Glomerular endothelial cell (primary cell): ENCODE measurements around the gene PITPNM1. TPM values are rescaled to one million over a fixed set of nuclear protein-coding genes. Genes with fewer than 3 reads are reported as not detected.

Experiments
- DNase-seq: peaks from one replicate; pipeline ENCODE4 v3.0.0-alpha.2; 2011; ENCODE audit warnings: low read depth, low spot score; ENCODE audit errors: extremely low read depth
- total RNA-seq: library from RNA; depleted of rRNA; stranded (reverse); fragments of >200 nt; gene quantifications from 2 replicates; pipeline ENCODE4 v1.2.3, GENCODE V29; 2015

PITPNM1 gene
- total RNA-seq, 1 donor from 2014 or later, result 18.7 TPM

- DNase-seq, result no peak
Observed at GRCh38 chr11:67504005-67504949, 886 bp downstream of the PITPNM1 start.

DNA sequence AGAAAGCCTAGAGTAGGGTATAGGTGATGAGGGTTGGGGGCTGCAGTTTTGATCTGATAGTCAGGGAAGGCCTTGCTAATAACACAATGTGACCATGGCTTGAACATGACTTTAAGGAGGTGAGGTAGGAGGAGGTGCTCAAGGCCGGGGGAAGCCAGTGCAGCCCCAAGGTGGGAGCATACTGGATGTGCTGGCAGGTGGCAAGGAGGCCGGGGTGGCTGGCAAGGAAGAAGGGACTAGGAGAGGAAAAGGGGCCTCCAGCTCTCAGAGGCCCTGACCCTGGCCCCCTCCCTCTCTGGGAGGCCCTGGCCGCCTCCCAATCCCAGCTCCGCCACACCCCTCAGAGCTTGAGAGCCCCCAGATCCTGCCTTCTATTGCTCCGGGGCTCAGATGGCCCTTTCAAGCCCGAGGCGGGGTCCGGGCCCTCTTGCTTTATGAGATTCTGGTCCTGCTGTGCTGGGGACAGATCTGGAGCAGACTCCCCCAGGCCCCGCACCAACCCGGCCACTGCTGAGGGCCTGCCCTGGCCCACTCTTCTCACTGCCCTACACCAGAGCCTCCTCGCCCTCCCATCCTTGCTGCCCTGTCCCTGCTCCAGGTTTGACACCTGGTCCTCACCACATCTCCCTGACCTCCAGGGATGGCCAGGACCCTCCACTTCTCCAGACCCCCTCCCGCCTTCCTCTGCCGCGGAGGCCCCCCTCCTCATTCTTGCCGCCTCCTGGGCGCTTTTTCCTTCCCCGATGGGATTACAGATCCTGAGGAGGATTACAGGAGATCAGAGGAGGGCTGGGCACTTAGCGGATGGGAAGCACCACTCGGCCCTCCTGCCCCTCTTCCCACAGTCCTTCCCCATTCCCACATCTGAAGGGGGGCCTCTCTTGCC lies 1.8 kb downstream of the PITPNM1 start:
- no peak for DNase-seq

DNA sequence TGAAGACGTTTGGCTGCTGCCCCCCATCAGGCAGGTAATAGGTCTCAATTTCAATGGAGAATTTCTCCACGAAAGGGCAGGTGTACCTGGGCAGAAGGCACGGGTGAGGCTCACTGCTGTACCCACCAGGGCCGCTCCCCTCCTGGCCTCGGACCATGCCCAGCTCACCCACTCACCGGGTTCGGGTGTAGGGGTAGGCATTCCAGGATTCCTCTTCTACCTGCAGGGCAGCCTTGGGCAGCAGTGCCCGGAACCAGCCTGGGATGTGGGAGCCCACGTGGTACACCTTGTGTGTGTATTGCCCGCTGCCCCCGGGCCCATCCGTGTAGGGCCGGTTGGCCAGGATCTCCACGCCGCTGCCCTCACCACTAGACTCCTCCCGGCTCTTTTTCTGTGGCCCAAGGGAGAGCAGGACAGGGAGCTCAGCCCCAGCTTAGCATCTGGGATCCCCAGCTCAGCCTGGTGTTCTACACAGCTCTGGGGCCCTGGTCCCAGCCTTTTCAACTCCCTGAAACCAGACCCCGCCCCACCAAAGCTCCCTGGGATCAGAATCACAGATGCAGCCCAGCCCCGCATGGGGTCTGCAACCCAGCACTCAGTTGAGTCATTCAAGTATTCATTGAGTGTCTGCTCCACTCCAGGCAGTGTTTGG lies 2.7 kb downstream of the PITPNM1 start:
- no peak for DNase-seq

DNA sequence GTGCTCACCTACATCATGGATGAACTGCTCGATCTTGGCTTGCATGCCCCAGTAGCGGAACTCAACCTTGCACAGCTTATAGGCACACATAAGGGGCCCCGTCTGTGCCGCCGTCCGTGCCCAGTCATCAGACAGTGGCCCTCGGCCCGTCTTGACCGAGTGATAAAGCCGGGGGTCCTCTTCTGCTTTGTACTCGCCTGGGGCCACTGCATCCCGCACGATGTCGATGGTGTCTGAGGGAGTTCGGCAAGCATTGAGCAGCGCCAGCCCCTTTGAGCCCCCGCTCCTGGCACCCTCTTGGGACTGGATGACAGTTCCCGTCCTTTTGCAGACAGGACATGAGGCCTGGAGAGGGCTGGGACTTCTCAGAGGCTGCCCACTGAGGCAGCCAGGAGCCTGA lies 3.3 kb downstream of the PITPNM1 start:
- no peak for DNase-seq

GRCh38 chr11:67500831-67501715 lies 4.1 kb downstream of the PITPNM1 start:
- DNase-seq, result no peak

DNA sequence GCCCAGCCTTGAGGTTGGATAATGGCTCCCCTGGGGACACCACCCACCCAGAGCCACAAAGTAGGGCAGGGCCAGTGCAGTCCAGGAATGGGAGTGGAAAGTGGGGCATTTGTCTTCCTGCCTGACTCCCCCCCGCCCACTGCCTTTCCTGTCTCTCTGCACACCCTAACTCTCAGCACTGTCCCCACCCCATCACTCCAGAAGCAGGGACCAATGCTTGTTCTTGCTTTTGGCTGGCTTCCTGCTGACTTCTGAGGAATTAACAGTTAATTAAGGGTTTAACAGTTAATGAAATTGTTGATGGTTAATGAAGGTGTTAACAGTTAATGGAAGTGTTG lies 4.7 kb downstream of the PITPNM1 start:
- no peak for DNase-seq

GRCh38 chr11:67499808-67500483 lies 5.2 kb downstream of the PITPNM1 start:
- DNase-seq, result no peak

DNA sequence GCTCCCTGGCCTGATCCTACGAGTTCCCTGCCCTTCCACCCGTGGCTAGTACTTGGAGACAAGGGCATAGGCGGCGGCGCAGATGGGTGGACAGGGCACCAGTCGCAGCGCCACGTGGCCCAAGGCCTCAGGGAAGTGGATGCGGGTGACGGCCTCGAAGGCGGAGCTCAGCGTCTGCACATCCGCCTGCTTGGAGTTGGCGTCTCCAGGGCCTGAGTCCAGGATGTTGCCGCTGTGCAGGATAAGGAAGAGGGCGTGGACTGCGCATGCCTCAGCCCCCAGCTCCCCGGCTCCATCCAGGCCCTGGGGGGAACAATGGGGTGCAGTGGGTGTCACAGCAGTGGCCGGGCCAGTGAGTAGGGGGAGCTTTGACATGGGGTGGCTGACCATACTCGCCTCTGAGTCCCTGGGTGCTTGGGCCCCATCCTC lies 6.6 kb downstream of the PITPNM1 start:
- no peak for DNase-seq

DNA sequence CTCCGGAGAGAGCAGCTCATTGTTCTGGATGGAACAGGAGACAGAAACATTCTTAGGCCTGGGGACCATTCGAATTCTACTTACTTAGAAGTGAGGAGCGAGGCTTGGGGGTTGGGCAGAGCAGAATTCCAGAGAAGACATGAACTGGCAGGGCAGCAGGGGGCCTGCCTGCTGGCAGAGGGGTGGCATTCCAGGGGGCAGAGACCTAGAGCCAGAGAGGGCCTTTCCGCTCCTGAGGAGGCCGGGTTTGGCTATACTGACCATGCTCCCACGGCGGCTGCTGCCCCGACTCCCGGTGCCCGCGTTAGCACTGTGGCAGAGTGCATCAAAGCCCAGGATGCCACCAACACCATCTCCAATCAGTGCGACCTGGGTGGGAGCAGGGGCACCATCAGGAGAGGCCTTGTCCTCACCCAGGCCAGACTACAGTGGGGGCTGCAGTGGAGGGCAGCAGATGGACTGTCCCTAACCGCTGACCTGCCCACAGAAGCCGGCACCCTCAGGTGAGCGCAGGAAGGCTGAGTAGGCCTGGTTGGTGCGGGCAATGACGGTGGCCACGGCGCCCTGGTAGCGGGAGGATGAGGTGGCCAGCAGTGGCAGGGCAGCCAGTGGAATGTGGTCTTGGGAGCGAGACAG lies 7.4 kb downstream of the PITPNM1 start:
- no peak for DNase-seq

GRCh38 chr11:67496113-67496512 lies 9.1 kb downstream of the PITPNM1 start:
- no peak for DNase-seq

DNA sequence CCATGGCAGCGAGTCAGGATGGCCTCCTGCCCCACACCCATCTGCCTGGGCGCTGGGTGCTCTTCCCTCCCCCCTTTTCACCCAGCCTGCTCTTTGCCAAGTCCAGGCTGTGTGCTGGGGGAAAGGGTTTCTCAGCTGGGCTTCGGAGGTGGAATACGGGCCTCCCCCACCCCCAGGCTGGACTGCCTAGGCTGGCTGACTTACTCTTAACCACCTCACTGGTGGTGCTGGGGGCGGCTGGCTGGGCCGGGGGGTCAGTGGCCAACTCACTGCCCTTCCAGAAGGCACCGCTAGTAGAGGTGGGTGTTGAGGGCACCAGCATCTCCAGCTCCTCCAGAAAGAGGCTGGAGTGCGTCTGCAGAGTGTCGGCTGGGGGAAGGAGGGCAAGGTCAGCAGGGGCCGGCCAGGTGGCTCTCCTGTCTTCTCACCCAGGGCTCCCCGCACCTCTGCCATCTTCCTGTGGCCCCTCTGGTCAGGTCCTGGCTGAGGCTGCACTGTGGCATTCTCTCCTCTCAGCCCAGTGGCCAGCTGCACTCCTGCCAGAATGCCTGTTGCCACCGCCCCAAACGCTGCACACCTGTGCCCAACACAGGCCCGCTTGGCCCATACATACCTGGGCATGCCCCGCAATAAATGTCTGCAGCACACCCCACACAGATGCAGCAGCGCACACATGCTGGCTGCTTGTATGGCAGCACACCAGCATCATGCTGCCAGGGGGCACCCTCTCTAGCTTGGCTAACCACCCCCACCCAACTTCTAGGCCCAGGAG lies 9.7 kb downstream of the PITPNM1 start:
- no peak for DNase-seq

GRCh38 chr11:67494371-67495233 lies 10.6 kb downstream of the PITPNM1 start:
- DNase-seq, result no peak

DNA sequence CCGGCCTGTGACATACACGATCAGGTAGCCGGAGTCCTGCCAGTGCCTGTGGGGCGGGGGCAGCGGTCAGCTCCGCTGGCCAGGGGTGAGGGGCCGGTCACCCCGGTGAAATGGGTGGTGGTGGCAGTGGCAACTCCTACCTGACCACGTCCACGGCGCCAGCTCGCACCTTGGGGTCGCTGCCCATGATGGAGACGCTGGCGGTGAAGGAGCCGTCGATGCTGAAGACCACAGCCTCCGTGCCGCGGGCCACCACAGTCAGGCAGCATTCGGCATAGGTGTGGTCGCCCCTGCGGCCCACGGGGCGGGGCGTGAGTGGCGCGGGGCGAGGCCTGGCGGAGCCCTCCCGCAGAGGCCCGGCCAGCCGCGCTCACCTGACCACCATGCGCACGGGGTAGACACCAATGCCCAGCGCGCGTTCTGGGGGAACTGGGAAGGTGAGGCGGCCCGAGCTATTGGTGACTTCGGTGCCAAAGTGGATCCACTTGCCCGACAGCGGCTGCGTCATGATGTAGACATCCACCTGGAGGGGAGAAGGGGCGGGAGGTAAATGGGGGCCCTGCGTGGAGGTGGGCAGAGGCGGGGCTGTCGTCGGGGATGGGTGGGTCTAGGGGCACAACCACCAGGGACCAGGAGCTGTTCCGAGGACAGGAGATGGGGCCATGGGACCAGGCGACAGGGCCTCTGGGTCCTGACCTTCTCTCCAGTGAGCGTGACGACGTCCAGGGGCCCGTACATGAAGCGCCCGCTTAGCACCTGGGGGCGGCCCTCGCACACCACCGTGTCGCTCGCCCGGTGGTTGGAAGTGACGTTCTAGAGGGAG lies 11.4 kb downstream of the PITPNM1 start:
- DNase-seq, result no peak

GRCh38 chr11:67492801-67493547 lies 12.2 kb downstream of the PITPNM1 start:
- no peak for DNase-seq

DNA sequence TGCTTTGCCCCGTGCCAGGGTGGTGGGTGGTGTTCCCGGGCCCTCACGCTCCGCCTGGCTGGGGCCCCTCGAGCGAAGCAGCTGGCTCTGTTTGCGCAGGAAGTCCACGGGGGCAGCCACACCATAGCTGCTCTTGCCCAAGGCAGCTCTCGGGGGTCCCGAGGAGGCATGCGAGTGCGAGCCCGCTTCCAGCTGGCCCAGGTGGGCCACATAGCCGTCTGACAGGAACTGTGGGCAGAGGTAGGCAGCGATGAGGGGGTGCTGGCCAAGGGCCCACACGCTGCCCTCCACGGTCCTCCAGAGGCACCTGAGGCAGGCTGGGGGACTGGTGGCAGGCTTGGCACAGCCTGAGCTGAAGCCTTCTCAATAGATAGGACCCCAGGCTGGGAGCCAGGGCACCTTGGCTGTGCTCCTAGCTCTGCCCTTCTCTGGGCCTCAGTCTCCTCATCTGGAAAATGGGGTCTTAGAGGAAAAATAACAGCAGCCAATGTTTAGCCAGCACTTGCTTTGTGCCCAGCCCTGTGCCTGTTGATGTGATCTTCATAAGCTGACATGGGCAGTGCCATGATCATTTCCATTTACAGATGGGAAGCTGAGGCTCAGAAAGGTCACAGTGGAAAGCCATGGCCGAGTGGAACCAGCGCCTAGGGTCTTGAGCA lies 13.0 kb downstream of the PITPNM1 start:
- DNase-seq, result no peak
